C4-2B (cell line): Measurements from ENCODE around the gene HP.

Experiments used
- ZFX ChIP-seq: fragments of 450-650 bp; IDR thresholded peaks from 2 replicates; pipeline ENCODE4 v1.6.1; 2017
- TF ChIP-seq, protein P1 (sequence below): fragments of 450-650 bp; conservative IDR thresholded peaks from 2 replicates; pipeline ENCODE4 v1.5.1; 2017; ENCODE audit warnings: mild to moderate bottlenecking

DNA sequence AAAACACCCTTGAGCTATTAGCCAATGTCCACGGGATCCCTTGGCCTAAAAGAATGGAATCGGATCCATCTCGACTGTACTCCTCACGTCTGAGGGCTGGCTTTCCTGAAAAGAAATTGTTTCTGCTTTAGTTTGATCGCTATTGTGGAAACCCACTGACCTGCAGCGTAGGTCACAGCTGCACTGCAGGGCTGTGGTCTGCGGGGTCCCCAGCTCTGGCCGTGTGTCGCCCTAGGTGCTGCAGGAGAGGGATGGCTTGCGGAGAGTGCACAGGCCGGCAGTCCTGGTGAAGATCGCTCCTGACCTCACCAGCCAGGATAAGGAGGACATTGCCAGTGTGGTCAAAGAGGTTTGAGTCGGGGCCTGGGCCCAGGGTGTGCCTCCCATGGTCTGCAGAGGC is 32.2 kb upstream of the HP start:
- TF ChIP-seq, protein P1, sequence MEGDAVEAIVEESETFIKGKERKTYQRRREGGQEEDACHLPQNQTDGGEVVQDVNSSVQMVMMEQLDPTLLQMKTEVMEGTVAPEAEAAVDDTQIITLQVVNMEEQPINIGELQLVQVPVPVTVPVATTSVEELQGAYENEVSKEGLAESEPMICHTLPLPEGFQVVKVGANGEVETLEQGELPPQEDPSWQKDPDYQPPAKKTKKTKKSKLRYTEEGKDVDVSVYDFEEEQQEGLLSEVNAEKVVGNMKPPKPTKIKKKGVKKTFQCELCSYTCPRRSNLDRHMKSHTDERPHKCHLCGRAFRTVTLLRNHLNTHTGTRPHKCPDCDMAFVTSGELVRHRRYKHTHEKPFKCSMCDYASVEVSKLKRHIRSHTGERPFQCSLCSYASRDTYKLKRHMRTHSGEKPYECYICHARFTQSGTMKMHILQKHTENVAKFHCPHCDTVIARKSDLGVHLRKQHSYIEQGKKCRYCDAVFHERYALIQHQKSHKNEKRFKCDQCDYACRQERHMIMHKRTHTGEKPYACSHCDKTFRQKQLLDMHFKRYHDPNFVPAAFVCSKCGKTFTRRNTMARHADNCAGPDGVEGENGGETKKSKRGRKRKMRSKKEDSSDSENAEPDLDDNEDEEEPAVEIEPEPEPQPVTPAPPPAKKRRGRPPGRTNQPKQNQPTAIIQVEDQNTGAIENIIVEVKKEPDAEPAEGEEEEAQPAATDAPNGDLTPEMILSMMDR, result no peak
- TF ChIP-seq ZFX, result no peak
